Activated naive CD8-positive, alpha-beta T cell treated with anti-CD3 and anti-CD28 coated beads for 36 hours (primary cell): ENCODE measurements around the gene PSME3. TPM values are rescaled to one million over a fixed set of nuclear protein-coding genes. Genes with fewer than 3 reads are reported as not detected.
"Not testable (repeated sequence)": the region's sequence is repeated elsewhere in the genome, so short reads cannot be mapped to it uniquely, and the experiment has no call there.

Experiments used
- DNase-seq: peaks from one replicate; pipeline ENCODE4 v3.0.0; 2021
- H3K27ac Mint-ChIP-seq: one replicate; pipeline ENCODE4 v1.8.0; 2022; ENCODE audit warnings: mild to moderate bottlenecking, moderate library complexity, mixed read lengths
- H3K27me3 Mint-ChIP-seq: one replicate; pipeline ENCODE4 v1.8.0; 2022; ENCODE audit warnings: mild to moderate bottlenecking, mixed read lengths
- H3K36me3 Mint-ChIP-seq: one replicate; pipeline ENCODE4 v1.8.0; 2021; ENCODE audit warnings: mild to moderate bottlenecking, mixed read lengths
- H3K4me1 Mint-ChIP-seq: one replicate; pipeline ENCODE4 v1.8.0; 2021; ENCODE audit warnings: mixed read lengths
- H3K4me3 Mint-ChIP-seq: one replicate; pipeline ENCODE4 v1.8.0; 2022; ENCODE audit warnings: mild to moderate bottlenecking, moderate library complexity, mixed read lengths
- H3K9me3 Mint-ChIP-seq: one replicate; pipeline ENCODE4 v1.8.0; 2022; ENCODE audit warnings: mixed read lengths
- total RNA-seq, 2 experiments: library from RNA; stranded (reverse); gene quantifications; one replicate each; pipeline ENCODE4 v1.2.3, GENCODE V29; 2021

PSME3 gene
- total RNA-seq, 2 experiments from 2014 or later: 227 to 235 TPM

GRCh38 chr17:42841975-42842685 is 8.9 kb downstream of the PSME3 start:
- peaks cover 22% of the 10 kb centered on the region for H3K4me1 Mint-ChIP-seq
- H3K27ac Mint-ChIP-seq: no peak overlapping the region
- no peaks in the 10 kb centered on the region for H3K9me3 Mint-ChIP-seq
- DNase-seq: no peak
- H3K27me3 Mint-ChIP-seq: no peaks in the 10 kb centered on the region
- peaks cover 16% of the 10 kb centered on the region for H3K36me3 Mint-ChIP-seq
- H3K4me3 Mint-ChIP-seq: no peak overlapping the region

- peak overlapping the region; percentile 53 for H3K27ac Mint-ChIP-seq
- DNase-seq: no peak
- peaks cover 22% of the 10 kb centered on the region for H3K4me1 Mint-ChIP-seq
- H3K36me3 Mint-ChIP-seq: peaks cover 16% of the 10 kb centered on the region
- no peaks in the 10 kb centered on the region for H3K27me3 Mint-ChIP-seq
- H3K9me3 Mint-ChIP-seq: no peaks in the 10 kb centered on the region
- H3K4me3 Mint-ChIP-seq: no peak overlapping the region
These were observed 10.2 kb downstream of the PSME3 start for GRCh38 chr17:42843358-42843934.

- Mint-ChIP-seq H3K27ac (peak within 1 kb of the TSS; percentile 53), H3K4me1 (peaks cover 21% of the 10 kb centered on the region), H3K27me3 (no peaks in the 10 kb centered on the region), H3K9me3 (no peaks in the 10 kb centered on the region), H3K4me3 (no peak within 1 kb of the TSS), H3K36me3 (peaks cover 9% of the 10 kb centered on the region)
- no peak for DNase-seq
These were observed 11.1 kb downstream of the PSME3 start, which contains the start of gene AOC2 for GRCh38 chr17:42844271-42844670. Gene AOC2, plus strand, starts transcription at chr17:42844580. Its CDS starts 47 bp downstream, at chr17:42844627.

- Mint-ChIP-seq H3K27ac (no peak overlapping the region), H3K4me3 (no peak overlapping the region), H3K27me3 (no peaks in the 10 kb centered on the region), H3K9me3 (no peaks in the 10 kb centered on the region), H3K4me1 (peaks cover 21% of the 10 kb centered on the region), H3K36me3 (peaks cover 6% of the 10 kb centered on the region)
- DNase-seq: no peak
These were observed 11.8 kb downstream of the PSME3 start for GRCh38 chr17:42844761-42845555.

- Mint-ChIP-seq H3K4me1 (peaks cover 24% of the 10 kb centered on the region), H3K9me3 (no peaks in the 10 kb centered on the region), H3K4me3 (no peak overlapping the region), H3K36me3 (peaks cover 3% of the 10 kb centered on the region), H3K27me3 (no peaks in the 10 kb centered on the region), H3K27ac (peak overlapping the region; percentile 85)
- no peak for DNase-seq
These were observed 12.3 kb downstream of the PSME3 start for GRCh38 chr17:42845556-42845917.

- Mint-ChIP-seq H3K27ac (peak overlapping the region; percentile 85), H3K36me3 (peaks cover 2% of the 10 kb centered on the region), H3K4me1 (peaks cover 24% of the 10 kb centered on the region), H3K4me3 (no peak overlapping the region), H3K9me3 (no peaks in the 10 kb centered on the region), H3K27me3 (no peaks in the 10 kb centered on the region)
- peak; percentile 40 for DNase-seq
These were observed 12.9 kb downstream of the PSME3 start for GRCh38 chr17:42845918-42846593.

GRCh38 chr17:42846594-42847280 is 13.5 kb downstream of the PSME3 start:
- peak overlapping the region; percentile 85 for H3K27ac Mint-ChIP-seq
- peaks cover 2% of the 10 kb centered on the region for H3K36me3 Mint-ChIP-seq
- DNase-seq: no peak
- H3K4me3 Mint-ChIP-seq: no peak overlapping the region
- peaks cover 22% of the 10 kb centered on the region for H3K4me1 Mint-ChIP-seq
- no peaks in the 10 kb centered on the region for H3K27me3 Mint-ChIP-seq
- no peaks in the 10 kb centered on the region for H3K9me3 Mint-ChIP-seq

- H3K9me3 Mint-ChIP-seq: no peaks in the 10 kb centered on the region
- H3K4me3 Mint-ChIP-seq: no peak overlapping the region
- no peaks in the 10 kb centered on the region for H3K36me3 Mint-ChIP-seq
- DNase-seq: no peak
- no peaks in the 10 kb centered on the region for H3K27me3 Mint-ChIP-seq
- no peak overlapping the region for H3K27ac Mint-ChIP-seq
- peaks cover 22% of the 10 kb centered on the region for H3K4me1 Mint-ChIP-seq
These were observed 14.9 kb downstream of the PSME3 start for GRCh38 chr17:42848093-42848492.

- Mint-ChIP-seq H3K4me3 (no peak overlapping the region), H3K27me3 (no peaks in the 10 kb centered on the region), H3K36me3 (no peaks in the 10 kb centered on the region), H3K27ac (no peak overlapping the region), H3K4me1 (peaks cover 22% of the 10 kb centered on the region), H3K9me3 (no peaks in the 10 kb centered on the region)
- DNase-seq: no peak
These were observed 15.8 kb downstream of the PSME3 start for GRCh38 chr17:42849031-42849430.

GRCh38 chr17:42849451-42850181 is 16.4 kb downstream of the PSME3 start:
- peaks cover 22% of the 10 kb centered on the region for H3K4me1 Mint-ChIP-seq
- no peaks in the 10 kb centered on the region for H3K27me3 Mint-ChIP-seq

GRCh38 chr17:42850954-42851353 is 17.8 kb downstream of the PSME3 start, which contains the start of gene AOC3:
Gene AOC3, plus strand, starts transcription at chr17:42851199. Its CDS starts 145 bp downstream, at chr17:42851344.
- no peaks in the 10 kb centered on the region for H3K27me3 Mint-ChIP-seq
- no peaks in the 10 kb centered on the region for H3K9me3 Mint-ChIP-seq
- no peak for DNase-seq
- H3K4me1 Mint-ChIP-seq: peaks cover 13% of the 10 kb centered on the region
- H3K27ac Mint-ChIP-seq: no peak within 1 kb of the TSS
- H3K36me3 Mint-ChIP-seq: peaks cover 1% of the 10 kb centered on the region
- H3K4me3 Mint-ChIP-seq: no peak within 1 kb of the TSS

More at GRCh38 chr17:42849451-42850181, 16.4 kb downstream of the PSME3 start:
- Mint-ChIP-seq H3K4me3 (no peak overlapping the region), H3K36me3 (no peaks in the 10 kb centered on the region), H3K9me3 (no peaks in the 10 kb centered on the region), H3K27ac (no peak overlapping the region)
- DNase-seq: no peak

GRCh38 chr17:42851371-42852240 is 18.4 kb downstream of the PSME3 start:
- not testable (repeated sequence) for H3K9me3 Mint-ChIP-seq, H3K4me1 Mint-ChIP-seq, H3K4me3 Mint-ChIP-seq, H3K27ac Mint-ChIP-seq, H3K36me3 Mint-ChIP-seq, DNase-seq, H3K27me3 Mint-ChIP-seq

- no peaks in the 10 kb centered on the region for H3K27me3 Mint-ChIP-seq
- peaks cover 3% of the 10 kb centered on the region for H3K4me1 Mint-ChIP-seq
- H3K4me3 Mint-ChIP-seq: no peak overlapping the region
- DNase-seq: no peak
- no peaks in the 10 kb centered on the region for H3K9me3 Mint-ChIP-seq
- peaks cover 1% of the 10 kb centered on the region for H3K36me3 Mint-ChIP-seq
- H3K27ac Mint-ChIP-seq: no peak overlapping the region
These were observed 19.2 kb downstream of the PSME3 start for GRCh38 chr17:42852351-42852750.
